DMS114 treated with DMSO at 0.1 percent for 48 hours (cell line): ENCODE data around the gene POU2F3.

ENCODE experiments used
- DNase-seq: peaks from one replicate; lab custom pipeline; 2025; ENCODE audit not compliant: unreplicated experiment; lab: John Stamatoyannopoulos, UW

The POU2F3 gene

DNA sequence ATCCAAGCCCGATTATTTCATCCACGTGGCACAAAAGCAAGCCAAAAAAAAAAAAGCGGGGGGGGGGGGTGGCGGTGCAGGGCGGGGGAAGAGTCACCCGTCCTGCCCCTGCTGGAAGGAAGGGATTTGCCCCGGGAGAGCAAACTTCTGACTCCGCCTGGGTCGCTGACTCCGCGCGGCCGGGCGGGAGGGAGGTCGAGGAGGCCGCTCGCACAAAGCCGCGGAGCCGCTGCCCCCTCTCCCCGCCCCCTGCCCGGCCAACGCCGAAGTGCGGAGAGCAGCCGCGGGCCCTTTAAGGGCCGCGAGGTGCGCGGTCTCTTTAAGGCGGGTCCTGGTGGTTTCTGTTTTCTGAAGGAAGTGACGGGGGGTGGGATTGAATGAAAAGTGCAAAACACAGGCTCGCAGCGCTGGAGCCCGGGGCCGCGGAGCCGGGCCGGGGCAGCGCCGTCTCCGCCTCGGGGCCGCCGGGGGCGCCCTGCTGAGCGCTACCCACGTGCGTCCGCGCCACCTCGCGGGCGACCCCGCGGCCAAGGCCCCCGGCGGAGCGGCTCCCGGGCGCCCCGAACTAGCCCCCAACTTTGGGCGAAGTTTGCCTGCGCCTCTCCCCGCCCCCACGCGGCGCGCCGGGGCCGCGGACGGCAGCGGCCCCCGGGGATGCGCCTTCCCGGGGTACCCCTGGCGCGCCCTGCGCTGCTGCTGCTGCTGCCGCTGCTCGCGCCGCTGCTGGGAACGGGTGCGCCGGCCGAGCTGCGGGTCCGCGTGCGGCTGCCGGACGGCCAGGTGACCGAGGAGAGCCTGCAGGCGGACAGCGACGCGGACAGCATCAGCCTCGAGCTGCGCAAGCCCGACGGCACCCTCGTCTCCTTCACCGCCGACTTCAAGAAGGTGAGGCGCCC lies 29.1 kb upstream of the POU2F3 start, which contains the start of gene OAF:
OAF (plus strand) TSS at position 407 of the 896 bp plus-strand sequence; CDS start at position 655, 248 bp downstream.
- DNase-seq, result peak; percentile 50

DNA sequence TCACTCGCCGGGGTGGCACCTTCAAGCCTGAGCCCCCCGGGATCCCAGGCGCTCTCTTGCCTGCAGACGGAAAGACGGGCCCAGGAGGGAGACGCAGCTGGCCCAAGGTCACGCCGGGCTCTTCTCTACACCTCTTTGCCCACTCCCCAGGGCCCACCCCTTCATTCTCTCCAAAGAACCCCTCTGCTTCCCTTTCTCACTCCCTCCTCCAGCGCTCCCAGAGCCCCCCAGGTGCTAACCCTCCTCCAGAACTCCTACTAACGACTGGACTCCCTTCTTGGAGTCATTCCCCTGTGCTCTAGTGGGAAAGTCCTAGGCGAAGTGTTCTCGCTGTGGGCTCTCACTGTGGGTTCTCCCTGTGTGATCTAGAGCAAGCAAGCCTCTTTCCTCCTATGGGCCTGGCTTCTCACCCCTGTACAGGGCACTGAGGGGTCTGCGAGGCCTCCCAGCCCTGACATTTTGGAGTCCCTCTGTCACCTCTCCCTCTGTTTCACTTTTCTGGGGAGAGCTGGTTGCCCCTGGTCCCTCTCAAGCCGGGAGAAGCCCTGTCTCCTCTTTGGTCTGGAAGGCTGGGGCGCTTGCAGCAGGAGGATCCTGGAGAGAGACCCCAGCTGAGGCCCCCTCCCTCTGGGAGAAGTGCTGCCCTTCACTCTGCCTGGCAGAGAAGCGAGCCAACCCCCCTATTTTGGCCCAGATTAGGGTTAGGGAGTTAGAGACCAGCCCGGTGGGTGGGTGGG lies 28.2 kb upstream of the POU2F3 start:
- no peak for DNase-seq

DNA sequence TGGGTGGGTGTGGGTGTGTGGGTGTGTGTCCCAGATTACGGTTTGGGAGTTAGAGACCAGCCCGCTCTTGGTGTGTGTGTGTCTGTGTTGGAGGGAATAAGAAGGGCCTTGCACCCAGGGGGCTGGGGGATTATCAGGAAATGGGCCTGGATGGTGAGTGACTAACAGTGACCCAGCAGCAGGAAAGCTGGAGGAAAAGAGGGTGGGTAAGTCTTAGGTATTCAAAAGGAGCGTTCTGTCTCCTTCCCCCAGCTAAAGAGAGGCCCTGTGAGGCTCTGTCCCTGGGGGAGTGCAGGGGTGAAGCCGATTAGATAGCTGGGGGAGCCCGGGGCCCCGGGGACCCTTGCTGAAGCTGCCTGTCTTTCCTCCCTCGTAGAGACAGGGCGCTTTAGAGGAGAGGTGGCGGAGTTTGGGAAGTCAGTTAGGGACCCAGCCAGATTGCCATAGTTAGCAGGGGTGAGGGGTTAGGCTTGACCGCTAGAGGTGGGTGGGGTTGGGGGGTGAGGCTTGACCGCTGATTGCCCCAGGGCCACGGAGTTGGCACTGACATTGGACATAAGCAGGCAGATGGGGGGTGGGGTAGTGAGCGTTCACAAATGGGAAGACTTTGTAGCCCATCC lies 27.6 kb upstream of the POU2F3 start:
- DNase-seq, result no peak

DNA sequence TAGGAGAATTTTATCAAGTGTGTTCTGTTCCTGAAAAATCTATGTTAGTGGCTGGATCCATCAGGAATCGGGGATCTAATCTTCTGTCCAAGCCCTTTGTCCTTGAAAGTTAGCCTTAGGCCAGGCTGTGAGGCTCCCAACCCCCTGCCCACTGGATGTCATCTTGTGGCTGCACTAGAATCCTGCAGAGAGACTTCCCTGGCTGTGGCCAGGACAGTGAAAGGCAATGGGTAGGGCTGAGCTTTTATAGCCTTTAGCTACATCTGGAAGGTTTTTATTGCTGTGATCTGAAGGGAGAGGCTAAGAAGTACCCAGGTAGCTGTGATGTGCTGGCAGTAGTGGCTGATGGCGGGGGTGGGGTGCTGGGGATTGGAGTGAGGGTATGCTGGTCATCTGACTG lies 27.0 kb upstream of the POU2F3 start:
- DNase-seq, result no peak

DNA sequence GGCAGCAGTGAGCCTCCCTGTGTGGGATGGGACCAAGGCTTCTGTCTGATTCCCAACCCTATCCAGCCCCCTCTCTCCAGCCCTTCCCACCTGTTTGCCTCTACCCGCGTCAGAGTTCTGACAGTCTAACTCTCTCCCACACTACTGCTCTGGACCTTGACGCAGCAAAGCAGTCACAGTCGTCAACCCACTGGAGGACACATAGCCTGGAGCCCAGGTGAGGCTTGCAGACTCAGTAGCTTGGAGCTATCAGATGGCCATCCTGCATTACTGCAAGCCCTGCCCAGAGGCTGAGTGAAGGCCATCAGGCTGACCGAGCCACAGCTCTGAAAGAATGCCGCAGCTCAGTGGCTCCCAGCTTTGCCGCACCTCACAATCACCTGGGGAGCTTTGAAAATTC lies 25.4 kb upstream of the POU2F3 start:
- no peak for DNase-seq

DNA sequence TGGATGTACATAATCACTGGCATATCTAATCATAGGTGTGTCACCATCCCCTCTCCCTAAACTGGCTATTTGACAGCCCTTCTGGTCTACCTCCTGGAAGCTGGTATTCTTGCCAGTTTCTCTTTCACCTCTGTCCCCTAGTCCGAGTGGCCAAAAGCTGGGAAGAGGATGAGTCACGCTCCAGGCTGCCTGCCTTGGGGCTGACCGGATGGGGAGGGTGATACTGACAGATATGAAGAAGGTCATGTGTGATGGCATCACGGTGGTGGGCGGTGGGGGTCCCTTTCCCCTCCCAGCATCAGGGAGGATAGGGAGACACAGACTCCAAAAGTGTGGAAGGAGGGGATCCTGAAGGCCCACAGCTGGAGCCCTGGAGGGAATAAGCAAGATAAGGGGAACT lies 24.3 kb upstream of the POU2F3 start:
- no peak for DNase-seq

DNA sequence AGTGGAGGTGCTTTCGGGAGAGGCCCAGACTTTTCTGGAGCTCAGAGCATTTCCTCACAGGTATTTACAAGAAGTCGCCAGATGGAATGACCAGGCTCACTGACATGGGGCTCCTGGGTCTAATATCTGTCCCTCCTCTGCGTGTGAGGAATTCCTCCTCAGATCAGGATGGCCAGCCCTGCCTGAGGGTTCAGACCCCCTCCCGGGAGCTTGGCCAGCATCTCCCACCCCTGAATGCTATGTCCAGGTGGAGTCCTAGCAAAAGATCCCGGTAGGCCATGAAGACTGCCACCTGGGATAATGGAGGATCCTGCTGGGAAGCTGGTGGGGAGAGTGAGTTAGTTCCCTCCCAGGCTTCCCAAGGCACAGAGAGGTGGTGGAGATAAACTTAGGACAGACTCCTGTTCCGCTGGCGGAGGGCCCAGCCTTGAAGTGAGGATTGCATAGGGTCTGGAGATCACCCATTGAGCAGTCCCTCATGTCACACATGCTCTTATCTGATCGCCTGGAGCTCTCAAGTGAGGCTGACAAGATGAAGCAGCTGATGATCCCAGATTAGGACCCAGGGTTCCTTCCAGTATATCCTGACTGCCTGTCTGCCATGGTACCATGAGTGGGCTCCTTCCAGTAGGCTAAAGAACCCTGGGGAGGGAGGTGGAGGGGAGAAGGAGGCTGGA lies 23.4 kb upstream of the POU2F3 start:
- DNase-seq, result no peak

DNA sequence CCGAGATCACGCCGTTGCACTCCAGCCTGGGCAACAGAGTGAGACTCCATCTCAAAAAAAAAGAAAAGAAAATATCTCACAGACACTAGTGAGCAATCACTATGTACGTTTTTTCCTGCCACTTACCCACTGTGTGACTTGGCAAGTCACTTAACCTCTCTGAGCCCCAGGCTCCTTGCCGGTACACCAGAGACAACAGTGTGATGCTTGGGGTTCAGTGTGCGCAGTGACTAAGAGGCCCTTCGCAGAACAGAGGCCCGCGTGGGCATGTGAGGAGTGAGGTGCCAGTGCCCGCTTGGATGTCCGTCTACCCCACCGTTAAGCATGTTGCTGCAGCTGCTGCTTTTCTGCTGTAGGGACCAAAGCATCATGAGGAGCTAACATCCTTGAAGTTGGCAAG lies 22.4 kb upstream of the POU2F3 start:
- DNase-seq, result no peak

DNA sequence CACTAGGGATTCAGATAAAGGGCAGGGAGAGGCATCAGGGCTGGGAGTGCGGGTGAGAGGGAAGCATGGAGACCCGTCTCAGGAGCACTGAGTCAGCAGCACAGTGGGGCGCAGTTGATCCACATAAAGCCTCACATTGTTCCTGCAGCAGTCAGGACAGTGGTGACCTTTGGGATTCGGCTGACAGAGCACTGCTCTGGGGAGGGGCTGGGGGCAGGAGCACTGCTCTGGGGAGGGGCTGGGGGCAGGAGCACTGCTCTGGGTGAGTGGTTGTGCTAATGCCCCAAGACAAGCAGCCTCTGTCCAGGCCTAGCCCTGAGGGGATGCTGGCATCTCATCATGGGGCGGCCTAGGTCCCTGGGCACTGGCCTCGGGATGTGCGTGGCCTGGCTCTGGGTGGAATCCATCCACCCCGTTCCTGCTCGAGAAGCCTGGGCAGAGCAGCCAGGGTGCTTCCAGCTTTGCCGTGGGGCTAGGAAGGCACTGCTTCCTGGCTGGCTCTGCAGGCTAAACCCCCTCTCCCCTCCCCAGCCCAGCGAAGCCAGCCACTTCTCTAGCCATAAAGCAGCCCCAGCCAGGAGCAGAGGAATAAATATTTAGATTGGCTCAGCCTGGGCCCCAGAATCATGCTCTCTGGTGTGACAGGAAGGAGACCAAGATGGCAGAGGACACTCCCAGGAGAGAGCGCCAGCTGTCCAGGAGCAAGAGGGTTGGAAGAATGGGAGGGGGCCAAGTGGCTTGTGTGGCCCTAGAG lies 21.8 kb upstream of the POU2F3 start:
- no peak for DNase-seq

DNA sequence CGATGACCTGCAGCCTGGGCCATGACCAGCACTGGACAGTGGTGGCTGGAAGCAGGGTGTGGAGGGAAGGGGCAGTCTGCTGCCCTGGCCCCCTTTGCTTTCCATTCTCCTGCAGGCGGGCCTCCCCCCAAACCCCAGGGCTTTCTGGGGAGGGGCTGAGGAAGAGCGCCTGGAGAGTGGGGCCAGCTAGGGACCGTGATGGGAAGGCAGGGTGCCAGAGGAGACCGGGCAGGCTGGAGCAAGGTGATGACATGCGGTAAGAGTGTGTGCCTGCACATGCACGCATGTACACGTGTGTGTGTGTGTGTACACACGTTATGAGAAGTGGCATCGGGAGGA lies 21.3 kb upstream of the POU2F3 start:
- DNase-seq, result no peak

DNA sequence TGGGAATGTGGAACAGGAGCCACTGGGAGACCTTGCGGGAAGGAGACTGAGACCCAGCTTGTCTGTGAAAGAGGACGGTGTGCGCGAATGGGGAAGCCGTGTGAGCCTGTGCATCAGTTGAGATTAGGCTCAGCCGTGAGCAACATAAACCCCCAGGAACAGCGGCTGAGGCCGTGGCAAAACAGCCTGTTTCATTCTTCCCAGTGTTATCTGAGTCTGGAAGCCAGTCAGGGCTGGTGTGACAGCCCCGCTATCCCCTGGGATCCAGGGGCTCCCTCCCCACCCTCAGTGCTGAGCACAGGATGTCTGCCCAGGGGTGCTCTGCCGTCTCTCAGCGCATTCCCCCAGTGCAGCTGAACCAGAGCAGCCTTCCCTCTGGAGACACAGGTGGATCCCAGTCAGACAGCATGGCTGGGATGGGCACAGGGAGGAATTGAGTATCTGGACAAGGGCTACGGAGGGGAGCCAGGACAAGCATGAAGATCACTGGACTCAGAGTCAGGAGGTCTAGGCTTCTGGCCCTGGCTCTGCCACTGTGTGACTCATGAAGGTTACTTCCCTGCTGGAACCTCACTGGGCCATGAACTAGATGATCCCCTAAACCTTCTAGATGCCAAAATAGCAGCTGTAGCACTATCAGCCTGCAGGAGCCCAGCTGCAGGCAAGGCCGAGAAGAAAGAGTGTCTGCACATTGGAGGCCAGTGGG lies 20.6 kb upstream of the POU2F3 start:
- DNase-seq, result no peak

DNA sequence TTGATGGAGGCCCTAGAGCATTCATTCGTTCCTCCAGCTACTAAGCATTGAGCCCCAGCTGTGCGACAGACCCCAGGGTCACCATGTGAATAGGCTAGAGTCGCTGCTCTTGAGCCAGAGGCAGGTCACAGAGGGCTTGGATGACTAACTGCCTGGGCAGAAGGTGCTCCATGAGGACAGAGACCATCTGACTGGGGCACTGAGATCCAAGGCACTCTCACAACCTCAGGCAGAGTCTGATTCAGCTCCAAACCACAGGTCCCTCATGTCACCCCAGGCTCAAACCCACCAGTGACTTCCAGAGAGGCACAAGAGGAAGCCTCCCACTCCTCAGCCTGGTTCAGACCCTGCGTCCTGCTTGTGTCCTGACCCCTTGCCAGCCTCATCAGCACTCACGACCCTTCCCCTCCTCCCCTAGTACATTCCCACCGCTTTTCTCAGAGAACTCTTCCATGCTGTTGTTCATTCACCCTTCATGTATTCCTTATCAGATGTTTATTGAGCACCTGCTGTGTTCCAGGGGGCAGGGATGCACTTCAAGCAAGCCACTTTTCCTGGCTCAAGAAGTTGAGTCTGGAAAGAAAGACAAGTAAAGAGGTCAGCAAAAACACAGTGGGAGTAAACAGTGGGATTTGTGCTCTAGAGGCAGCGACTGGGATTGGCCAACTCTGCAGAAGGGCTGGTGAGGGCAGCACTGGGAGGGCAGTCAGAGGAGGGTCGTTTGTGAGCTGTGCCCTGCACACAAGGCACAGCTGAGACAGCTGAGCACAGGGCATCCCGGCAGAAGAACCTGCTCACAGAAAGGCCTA lies 19.8 kb upstream of the POU2F3 start:
- no peak for DNase-seq

DNA sequence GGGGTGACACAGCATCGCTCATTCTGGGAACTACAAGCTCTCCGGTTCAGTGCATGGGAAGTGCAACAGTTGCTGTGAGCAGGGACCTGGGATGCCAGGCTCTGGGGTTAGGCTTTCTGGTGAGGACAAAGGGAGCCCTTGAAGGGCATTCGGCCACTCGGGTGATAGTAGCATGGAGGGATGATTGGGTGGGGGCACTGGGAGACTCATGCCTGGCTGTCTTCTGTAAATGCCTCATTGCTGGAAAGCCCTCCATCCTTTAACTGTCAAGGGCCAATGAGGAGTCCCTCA lies 19.2 kb upstream of the POU2F3 start:
- no peak for DNase-seq

DNA sequence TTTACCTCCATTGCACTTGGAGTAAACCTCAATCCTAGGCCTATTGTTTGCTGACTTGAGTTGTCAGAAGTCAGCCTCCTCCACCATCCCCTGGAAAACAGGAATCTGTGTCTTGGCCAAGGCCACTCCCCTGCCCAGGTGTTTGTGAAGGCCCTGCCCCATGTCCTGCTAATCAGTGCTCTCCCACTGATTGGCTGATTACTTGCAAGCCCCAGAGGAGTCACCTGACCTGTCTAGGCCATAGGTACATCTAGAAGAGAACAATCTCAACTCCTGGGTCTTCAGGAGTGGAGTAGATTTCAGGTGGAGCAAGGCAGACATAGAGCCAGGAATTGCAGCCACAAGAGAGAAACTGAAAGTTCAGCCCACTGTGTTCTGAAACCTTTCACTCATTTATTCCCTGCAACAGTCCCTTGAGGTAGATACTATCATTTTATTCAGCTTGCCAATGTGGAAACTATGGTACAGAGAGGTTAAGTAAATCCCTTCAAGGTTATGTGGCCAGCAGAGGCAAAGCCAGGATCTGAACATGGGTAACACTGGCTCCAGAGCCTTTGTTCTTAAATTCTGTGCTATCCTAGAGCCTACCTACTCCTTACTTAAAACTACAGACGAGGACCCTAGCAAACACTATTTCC lies 18.7 kb upstream of the POU2F3 start:
- DNase-seq, result no peak

DNA sequence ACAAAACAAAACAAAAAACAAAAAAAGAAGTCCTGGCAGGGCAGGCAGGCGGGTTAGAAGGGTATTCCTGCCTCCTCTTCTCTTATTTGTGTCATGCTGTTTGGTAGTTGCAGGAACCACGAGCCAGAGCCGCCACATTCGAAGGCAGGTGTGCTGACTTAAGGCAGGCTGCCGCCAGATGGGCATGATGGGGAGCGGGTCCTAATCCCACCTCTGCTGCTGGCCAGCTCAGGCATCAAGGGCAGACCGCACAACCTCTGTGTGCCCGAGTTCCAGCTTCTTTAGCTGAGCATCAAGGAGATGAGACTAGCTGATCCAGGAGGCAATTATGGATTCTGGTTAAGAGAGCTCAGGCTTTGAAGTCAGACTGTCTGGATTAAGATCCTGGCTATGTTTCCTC lies 17.0 kb upstream of the POU2F3 start:
- DNase-seq, result no peak

DNA sequence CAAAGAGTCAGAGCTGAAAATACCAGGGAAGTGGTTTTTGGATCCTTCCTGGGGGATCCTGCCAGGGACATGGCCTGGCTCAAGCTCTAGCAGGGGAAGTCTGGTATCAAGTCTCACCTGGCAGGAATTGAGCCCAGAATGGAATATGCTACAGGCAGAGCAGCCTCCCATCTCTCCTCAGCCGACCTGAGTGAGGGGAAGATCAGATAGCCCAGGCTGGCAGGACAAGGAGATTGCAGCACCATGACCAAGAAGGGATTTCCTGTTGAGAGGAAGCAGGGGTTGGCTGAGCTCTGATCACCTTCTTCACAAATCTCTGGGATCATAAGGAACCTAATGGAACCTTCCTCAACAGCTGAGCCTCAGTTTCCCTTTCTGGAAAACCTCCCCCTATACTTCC lies 16.1 kb upstream of the POU2F3 start:
- DNase-seq, result no peak

DNA sequence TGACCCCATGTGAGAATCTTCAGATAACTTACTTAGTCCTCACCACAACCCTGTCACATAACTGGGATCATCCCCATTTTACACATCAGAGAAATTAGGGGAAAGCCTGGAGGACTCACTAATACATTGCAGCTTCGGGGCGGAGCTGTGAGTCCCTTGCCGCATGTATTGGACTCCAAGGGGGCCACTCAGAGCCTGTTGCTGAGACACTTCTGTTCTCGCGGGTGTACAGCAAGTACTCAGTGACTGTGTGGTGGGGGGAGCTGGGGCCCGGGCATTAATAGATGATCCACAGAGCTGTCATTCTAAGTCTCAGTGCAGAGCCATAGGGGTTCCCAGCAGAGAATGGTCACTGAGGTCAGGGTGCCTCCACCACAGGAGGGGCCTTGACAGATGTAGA lies 15.6 kb upstream of the POU2F3 start:
- no peak for DNase-seq

DNA sequence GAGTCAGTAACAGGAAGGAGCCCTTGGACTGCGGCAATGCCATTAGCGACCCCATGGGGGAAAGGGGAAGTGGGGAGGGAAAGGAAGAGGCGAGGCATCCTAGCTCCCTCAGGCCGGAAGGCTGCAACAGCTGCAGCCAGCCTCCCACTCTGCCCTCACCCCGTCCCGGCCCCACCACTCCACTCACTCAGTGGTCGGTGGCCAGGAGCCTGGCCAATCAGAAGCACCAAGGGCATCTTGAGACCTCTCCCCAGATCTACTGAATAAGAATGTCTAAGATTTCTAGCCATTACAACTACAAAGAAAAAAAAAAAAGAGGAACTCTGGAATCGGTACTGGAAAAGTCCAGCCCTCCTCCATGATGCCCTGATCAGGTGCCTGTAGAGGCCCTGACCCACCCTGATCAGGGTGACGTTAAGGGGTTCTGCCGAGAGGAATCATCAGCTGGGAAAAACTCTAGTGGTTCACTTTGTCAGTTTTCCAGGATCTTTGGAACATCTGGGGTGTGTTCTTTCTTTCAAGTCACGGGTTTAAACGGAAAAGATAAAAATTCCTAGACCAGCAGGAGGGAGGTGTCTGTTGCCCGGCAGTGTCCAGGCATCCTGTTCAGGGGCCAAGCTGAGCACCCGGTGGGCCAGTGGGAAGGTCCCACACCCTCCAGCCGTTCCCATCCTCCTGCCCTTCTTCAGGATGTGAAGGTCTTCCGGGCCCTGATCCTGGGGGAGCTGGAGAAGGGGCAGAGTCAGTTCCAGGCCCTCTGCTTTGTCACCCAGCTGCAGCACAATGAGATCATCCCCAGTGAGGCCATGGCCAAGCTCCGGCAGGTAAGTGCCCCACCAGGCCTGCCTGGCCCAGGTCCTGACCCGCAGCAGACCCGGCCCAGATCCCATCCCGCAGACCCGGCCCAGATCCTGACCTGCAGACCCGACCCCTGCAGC lies 14.7 kb upstream of the POU2F3 start:
- no peak for DNase-seq
